Stimulated activated CD8-positive, alpha-beta memory T cell treated with anti-CD3 and anti-CD28 coated beads, Interleukin-4, amount 100 ng/mL, for 48 hours (primary cell): ENCODE results near the gene P2RX5.
"Not testable (repeated sequence)": the region's sequence is repeated elsewhere in the genome, so short reads cannot be mapped to it uniquely, and the experiment has no call there.

Source experiments
- DNase-seq: peaks from one replicate; pipeline ENCODE4 v3.0.0-alpha.2; 2020

The P2RX5 gene, protein sequence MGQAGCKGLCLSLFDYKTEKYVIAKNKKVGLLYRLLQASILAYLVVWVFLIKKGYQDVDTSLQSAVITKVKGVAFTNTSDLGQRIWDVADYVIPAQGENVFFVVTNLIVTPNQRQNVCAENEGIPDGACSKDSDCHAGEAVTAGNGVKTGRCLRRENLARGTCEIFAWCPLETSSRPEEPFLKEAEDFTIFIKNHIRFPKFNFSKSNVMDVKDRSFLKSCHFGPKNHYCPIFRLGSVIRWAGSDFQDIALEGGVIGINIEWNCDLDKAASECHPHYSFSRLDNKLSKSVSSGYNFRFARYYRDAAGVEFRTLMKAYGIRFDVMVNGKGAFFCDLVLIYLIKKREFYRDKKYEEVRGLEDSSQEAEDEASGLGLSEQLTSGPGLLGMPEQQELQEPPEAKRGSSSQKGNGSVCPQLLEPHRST

DNA sequence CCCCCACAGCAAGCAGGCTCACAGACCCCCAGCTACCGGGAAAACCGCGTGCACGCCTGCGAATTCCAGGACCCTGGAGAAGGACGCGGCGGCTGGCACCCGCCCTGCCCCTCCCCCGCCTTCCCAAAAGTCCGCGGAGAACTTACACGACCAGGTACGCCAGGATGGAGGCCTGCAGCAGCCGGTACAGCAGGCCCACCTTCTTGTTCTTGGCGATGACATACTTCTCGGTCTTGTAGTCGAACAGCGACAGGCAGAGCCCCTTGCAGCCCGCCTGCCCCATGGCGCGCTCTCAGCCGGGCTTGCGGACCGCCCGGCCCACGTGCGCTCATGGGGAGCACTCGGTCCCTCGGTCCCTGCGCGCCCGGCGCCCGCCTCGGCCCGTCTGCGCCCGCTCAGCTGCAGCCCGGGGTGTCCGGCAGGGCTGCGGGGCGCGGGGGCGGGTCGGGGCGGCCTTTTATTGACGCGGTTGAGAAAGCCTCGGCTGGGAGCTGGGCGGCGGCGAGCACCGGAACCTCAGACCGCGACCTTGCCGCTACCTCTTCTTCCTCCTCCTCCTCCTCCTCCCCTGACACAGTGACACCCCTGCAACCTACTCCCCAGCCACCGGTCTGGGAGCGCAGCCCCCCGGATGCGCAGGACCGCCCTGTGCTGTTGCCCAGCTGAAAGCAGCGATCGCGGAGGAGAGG lies at the start of gene P2RX5:
Gene P2RX5, minus strand, starts transcription at position 433 of the 689 bp plus-strand sequence. Its CDS starts 150 bp downstream, at position 283.
- DNase-seq: peak; percentile 61

DNA sequence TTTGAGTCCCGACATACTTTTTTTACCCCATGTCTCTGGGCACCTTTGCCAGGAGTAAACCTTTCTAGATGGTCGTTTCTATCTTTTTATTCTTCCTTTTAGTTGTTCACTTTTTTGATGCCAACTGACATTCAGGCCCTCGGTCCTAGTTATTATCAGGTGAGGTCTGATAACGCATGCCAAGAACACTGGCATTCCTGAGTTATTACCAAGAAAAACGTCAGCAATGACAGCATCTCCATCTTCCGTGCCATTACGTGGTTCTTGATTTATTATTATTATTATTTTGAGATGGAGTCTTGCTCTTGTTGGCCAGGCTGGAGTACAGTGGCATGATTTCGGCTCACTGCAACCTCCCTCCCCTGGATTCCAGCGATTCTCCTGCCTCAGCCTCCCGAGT lies 49.1 kb upstream of the P2RX5 start:
- DNase-seq: no peak

DNA sequence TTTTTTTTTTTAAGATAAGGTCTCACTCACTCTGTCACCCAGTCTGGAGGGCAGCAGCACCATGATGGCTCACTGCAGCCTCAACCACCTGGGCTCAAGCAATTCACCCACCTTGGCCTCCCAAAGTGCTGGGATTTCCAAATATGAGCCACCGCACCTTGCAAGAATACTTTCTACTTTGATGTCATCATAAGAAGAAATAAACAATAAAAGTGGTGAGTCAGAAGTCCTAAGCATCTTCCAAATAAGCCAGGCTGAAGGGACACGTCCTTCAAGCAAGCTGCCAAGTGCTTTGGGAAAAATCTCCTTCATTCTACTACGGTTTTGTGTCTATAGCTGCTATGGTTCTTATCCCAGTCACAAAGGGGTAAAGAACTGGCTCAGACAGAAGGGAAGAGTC lies 48.1 kb upstream of the P2RX5 start:
- DNase-seq: no peak

DNA sequence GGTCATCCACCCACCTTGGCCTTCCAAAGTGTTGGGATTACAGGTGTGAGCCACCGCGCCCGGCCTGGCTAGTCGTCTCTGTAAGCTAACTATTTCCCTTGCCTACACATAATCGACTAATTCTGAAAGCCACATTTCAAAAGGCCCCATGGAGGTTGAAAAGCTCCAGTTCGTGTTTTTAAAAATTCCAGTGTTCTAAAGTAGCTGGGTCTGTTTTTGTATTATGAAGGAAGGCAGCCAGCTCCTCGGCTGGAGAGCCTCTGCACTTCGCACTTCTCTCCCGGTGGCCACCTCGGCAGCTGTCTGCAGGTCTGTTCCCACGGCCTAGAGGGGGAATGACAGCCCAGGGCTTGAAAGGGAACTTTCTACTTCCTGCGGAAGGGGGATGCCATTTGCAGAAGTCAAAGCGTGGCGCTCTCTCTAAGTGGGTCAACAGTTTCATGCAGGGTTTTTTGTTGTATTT lies 44.7 kb upstream of the P2RX5 start:
- DNase-seq: peak; percentile 53

DNA sequence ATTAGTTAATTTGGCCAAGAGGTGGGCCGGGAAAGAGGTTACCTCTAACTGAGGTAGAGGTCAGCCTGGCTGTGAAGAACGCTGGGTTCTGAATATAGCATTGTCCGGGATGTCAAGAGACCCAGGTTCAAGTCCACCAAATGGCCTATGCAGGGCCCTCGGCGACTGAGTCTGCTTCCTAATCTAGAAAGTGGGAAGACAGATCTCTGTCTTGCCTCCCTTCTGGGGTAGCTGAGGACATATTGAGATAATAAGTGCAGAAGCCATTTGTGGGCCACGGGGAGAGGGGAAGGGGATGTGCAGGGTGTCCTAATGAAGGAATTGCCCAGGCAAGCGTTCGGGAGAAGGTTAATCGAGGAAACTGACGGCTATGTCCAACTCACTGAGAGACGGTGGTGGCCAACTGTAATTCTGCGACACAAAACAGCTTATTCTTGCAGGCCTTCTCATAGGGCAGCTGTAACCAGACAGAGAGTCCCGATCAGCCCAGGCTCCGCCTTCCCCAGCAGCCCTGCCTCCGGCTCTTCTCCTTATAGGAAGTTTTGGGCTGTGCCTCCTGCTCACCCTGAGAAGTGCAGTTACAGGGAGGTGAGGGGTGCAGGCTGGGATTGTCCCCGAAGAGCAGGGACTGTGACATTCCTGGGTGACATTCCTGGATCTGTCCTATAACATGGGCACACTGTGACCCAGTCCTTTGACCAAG lies 43.6 kb upstream of the P2RX5 start:
- no peak for DNase-seq

DNA sequence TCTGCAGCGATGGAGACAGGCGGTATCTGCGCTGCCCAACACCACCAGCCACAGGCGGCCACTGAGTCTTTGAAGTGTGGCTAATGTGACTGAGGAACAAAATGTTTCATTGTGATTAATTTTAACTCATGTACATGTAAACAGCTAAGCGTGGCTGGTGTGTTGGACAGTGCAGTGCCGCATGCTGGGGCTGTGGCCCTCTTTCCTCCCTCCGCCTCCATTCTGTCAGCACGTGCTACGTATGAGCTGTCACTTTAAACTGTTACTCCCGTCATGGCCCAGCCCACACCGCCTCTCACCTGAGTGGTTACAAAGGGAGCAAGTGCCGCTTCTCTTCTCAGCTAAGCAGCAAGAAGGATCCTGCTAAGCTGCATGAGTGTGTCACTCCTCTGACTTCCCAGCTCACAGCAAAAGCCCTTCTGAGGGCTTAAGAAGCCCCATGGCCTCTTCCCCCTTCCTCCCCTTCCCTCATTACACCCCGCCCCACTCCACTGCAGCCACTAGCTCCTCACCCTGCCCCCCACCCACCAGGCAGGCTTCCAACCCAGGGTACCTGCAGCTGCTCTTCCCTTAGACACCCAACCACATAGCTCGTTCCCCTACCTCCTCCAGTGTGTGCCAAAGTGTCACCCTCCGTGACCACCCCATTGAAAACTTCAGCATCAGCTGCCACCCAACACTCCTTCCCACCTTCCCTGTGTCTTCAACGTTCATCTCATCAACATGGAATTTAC lies 42.8 kb upstream of the P2RX5 start:
- DNase-seq: peak; percentile 78

DNA sequence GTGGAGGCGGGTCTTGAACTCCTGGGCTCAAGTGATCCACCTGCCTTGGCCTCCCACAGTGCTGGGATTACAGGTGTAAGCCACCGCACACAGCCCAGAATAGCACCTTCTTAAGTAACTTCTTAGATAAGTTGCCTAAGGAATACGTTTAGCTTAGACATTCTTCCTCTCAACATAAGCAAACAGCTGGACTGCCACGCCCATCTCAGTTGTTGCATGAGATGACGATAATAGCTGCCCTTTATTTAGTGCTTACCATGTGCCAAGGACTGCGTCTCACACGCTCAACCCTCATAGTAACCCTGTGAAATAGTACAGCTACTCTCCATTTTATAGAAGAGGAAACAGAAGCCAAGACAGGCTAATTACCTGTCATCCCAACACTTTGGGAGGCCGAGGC lies 39.6 kb upstream of the P2RX5 start:
- DNase-seq: no peak

DNA sequence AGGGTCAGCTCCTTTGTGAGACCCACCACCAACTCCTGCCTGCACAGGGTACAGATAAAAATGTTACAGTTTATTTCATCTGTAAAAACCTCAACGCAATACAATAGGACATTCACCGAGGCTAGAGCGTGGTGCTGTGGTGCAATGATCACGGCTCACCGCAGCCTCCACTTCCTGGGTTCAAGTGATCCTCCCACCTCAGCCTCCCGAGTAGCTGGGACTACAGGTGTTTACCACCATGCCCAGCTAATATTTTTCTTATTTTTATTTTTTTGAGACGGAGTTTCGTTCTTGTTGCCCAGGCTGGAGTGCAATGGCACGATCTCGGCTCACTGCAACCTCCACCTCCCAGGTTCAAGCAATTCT lies 38.9 kb upstream of the P2RX5 start:
- not testable (repeated sequence) for DNase-seq

DNA sequence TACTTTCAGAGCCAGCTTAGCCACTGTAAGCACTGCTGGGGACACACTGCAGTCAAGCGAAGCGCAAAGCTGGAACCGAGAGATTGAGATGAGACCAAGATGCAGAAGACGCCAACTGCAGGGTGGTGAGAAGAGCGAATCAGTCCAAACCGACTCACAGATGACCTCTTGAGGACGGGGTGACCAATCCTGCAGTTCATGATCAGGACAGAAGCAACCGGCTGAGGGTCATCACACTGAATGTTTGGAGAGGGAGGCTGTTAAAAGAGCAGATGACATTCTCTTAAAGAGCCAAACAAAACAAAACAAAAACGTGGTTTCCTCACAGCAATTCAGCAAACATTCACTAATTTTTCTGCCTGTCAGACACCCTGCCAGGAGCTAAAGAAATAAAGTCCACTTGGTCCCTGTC lies 36.3 kb upstream of the P2RX5 start:
- no peak for DNase-seq

DNA sequence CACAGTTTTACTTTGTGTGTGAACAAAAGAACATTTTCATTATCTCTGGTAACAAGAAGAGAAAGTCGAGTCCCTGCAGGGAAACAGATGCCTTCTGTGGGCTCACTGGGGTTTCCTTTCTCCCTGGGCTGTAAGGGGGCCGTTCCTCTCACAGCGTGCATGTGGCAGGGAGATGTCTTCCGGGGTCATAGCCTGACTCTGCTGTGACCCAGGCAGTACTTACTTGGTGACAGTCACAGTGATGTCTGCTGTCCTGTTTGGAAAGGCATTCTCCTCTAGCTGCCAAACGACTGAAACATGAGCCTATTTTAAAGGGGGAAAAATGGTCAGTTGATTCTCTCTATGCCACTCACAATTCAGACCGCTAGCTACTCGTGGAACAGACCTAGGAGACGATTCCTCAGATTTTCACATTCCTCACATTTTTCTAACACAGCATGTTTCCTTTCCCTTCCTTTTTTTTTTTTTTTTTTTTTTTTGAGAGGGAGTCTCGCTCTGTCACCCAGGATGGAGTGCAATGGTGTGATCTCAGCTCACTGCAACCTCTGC lies 35.0 kb upstream of the P2RX5 start:
- no peak for DNase-seq

DNA sequence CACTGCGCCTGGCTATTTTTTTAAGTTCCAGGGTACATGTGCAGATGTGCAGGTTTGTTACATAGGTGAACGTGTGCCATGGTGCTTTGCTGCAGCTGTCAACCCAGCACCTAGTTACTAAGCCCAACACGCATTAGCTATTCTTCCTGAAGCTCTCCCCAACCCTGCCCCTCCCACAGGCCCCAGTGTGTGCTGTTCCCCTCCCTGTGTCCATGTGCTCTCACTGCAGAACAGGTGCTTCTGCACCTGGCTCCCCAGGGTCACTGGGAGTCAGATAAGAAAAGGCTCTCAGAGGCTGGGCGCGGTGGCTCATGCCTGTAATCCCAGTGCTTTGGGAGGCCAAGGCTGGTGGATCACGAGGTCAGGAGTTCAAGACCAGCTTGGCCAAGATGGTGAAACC lies 33.9 kb upstream of the P2RX5 start:
- DNase-seq: no peak

DNA sequence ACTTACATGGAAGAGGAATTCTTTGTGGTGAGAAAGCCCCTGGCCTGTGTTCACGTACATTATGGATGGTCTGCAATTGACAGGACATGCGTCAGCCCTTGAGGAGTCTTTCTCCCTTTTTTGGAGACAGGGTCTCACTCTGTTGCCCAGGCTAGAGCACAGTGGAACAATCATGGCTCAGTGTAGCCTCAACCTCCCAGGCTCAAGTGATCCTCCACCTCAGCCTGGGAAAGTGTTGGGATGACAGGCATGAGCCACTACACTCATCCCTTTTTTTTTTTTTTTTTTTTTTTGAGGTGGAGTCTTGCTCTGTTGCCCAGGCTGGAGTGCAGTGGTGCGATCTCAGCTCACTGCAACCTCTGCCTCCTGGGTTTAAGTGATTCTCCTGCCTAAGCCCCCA lies 32.1 kb upstream of the P2RX5 start:
- DNase-seq: not testable (repeated sequence)

DNA sequence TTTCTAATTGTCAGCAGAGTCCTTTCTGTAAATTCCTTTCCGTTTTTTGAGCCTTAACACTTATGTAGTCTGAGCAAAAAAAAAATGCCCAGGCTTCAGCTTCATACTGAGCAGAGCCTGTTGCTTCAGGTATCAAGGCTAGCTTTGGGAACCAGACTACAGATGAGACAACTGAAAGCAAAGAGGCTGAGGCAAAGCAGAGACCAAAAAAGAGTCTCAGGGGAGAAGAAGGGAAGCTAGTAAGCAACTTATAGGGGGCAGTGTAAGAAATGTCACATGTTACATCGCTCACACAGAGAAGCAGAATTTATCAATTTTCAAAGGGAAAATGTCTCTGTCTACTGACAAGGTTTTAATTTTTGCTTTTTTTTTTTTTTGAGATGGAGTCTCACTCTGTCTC lies 31.1 kb upstream of the P2RX5 start:
- no peak for DNase-seq

DNA sequence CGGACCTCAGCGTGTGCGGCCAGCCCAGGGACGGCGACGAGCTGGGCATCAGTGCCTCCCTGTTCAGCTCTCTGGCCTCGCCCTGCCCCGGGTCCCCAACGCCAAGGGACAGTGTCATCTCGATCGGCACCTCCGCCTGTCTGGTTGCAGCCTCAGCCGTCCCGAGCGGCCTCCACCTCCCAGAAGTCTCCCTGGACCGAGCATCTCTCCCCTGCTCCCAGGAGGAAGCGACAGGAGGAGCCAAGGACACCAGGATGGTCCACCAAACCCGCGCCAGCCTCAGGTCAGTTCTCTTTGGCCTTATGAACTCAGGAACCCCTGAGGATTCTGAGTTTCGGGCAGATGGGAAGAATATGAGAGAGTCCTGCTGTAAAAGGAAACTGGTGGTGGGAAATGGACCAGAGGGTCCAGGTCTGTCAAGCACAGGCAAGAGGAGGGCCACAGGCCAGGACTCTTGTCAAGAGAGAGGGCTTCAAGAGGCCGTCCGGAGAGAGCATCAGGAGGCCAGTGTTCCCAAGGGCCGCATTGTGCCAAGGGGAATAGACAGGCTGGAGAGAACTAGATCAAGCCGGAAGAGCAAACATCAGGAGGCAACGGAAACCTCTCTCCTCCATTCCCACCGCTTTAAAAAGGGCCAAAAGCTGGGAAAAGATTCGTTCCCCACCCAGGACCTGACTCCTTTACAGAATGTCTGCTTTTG lies 28.6 kb upstream of the P2RX5 start:
- no peak for DNase-seq

DNA sequence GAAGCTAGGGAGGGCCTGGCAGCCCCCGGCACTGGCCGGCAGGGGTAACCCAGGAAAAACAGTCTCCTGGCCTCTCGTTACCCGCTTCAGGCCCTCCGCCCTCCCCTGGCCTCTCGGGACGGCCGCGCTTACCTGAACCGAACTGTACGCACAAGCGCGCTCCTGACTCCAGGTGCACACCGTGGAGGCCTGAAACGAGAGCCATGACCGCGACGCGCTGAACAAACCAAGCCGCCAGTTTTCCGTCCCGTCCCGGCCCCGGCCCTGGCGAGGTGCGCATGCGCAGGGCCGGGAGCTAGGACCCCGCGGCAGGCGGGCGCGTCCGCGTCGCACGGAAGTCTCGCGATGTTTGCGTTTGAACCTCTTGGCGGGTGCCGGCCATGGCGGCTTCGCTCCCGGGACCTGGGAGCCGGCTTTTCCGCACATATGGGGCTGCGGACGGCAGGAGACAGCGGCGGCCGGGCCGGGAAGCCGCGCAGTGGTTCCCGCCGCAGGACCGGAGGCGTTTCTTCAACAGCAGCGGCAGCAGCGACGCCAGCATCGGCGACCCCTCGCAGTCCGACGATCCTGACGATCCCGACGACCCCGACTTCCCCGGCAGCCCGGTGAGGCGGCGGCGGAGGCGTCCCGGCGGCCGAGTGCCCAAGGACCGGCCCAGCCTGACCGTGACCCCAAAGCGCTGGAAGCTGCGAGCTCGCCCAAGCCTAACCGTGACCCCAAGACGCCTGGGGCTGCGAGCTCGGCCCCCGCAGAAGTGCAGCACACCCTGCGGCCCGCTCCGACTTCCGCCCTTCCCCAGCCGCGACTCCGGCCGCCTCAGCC lies 27.8 kb upstream of the P2RX5 start, which contains the start of gene HASPIN:
Gene HASPIN, plus strand, starts transcription at position 348 of the 822 bp plus-strand sequence. Its CDS starts 33 bp downstream, at position 381.
- peak; percentile 94 for DNase-seq

DNA sequence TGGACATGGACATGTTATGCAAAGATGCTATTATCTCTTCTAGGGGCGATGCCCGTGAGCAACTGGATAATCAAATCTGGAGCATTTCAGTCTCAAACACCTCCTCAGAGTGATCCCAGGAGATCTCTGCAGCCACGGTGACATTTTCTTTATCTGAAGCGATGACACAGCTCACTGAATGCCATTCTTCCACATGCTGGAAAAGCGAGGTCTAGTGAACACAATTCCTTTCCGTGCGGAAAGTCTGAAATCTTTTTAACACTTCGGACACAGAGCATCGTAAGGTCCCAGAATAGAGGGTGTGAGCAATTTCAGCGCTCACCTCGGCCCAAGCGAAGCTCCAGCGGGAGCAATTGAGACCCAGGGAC lies 27.2 kb upstream of the P2RX5 start:
- DNase-seq: no peak

DNA sequence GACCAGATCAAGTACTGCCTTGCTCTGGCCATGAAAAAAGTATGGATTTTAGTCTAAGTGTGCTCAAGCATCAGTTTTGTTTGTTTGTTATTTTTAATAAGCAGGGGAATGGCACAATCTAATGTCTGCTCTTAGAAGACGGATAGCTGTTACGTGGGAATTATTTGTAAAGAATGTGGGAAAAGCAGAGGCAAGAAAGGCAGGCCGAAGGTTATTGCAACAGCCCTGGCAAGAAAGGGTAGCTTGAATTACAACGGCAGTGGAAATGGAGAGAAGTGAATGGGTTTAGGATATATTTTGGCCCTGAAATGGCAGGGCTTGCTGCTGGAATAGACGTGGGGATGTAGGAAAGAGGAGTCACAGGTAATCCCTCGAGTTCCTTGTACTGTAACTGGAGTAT lies 26.8 kb upstream of the P2RX5 start:
- no peak for DNase-seq

DNA sequence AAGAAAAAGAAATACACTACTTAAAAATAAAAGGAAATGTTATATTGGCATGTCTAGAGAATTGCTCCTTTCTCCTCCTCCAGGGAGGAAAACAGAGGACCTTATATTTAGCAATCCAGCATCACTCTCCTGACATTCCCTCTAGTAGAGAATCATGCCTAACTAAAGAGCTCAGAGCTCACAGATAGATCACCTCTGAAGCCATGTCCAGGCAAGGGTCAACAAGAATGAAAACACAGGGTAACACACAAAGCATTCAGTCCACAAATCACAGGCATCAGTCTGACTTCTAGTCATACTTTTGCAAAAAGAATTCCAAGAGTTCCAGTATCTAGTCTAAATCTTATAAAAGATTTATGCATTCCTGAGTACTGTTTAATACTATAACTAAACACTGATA lies 23.3 kb upstream of the P2RX5 start:
- DNase-seq: no peak

DNA sequence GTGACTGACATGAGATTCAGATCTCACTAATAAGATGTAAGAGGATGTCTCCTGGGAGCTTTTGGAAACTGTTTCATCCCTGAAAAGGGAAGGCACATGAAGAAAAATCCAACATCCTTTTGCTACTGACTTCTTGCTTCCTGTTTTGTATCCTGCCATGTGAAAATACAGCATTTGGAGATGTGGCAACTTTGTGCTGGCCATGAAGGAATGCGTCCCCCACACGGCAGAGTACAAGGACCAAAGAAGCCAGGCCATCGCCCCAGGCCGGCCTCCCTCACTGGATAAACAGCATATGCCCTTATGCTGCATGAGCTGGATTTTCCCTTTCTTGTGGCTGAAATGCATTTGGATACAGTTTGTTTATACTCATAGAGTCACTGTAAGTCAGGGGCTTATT lies 22.2 kb upstream of the P2RX5 start:
- no peak for DNase-seq

DNA sequence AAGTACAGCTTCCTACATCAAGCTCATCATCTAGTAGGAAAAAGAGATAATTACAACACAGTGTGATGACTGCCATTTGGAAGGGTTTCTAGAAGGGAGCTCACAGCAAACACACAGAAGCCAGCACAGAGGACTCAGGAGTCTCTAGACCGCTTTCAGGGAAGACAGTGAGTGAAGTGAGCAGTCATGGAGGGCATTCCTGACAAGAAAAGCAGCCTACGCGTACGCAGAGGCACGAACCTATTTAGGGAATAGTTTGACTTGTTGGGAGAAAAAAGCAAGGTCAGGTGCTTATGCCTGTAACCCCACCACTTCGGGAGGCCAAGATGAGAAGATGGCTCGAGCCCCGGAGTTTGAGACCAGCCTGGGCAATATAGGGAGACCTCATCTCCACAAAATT lies 19.3 kb upstream of the P2RX5 start:
- no peak for DNase-seq
